ENCODE data around the gene AVPR2. TPM values are rescaled to one million over a fixed set of nuclear protein-coding genes. Genes with fewer than 3 reads are reported as not detected.
A peak's percentile ranks its signal among the peaks of the same experiment; 100 is the strongest.

Gene AVPR2
- total RNA-seq, 1 donor from 2014 or later = 3.1 TPM

DNA sequence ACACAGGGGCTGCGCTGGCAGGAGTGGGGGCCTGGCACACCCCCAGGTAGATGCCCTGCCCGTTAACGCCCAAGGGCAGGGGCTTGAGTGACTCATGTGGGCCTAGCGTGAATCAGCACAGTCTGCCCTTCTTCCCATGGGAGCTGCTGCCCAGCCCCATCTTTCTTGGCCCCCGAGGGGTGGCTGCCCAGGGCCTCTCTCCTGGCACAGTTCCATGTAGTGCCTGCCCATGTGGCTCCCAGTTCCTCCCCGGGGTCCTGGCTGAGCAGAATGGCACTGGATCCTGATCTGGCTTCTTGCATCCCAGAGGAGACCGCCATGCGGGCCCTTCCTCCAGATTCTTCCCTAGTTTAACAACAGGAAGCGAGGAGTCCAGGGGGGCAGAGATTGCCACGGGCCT lies 2.1 kb upstream of the AVPR2 start:
- intact Hi-C loops (cut with micrococcal nuclease) = no loop called here
- no peaks in the 10 kb centered on the region for H3K9me3 ChIP-seq (replicated peaks)
- no peak for DNase-seq
- peaks cover 21% of the 10 kb centered on the region for H3K4me1 ChIP-seq
- H3K36me3 ChIP-seq = no peaks in the 10 kb centered on the region
- TF ChIP-seq, protein P1, sequence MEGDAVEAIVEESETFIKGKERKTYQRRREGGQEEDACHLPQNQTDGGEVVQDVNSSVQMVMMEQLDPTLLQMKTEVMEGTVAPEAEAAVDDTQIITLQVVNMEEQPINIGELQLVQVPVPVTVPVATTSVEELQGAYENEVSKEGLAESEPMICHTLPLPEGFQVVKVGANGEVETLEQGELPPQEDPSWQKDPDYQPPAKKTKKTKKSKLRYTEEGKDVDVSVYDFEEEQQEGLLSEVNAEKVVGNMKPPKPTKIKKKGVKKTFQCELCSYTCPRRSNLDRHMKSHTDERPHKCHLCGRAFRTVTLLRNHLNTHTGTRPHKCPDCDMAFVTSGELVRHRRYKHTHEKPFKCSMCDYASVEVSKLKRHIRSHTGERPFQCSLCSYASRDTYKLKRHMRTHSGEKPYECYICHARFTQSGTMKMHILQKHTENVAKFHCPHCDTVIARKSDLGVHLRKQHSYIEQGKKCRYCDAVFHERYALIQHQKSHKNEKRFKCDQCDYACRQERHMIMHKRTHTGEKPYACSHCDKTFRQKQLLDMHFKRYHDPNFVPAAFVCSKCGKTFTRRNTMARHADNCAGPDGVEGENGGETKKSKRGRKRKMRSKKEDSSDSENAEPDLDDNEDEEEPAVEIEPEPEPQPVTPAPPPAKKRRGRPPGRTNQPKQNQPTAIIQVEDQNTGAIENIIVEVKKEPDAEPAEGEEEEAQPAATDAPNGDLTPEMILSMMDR (IDR thresholded peaks at IDR 0.05; ENCODE audit: borderline replicate concordance) = no peak
- peak overlapping the region; percentile 27 for H3K27ac ChIP-seq (replicated peaks)
- H3K4me3 ChIP-seq = no peak overlapping the region
- no peaks in the 10 kb centered on the region for H3K27me3 ChIP-seq (ENCODE audit: low read depth)

DNA sequence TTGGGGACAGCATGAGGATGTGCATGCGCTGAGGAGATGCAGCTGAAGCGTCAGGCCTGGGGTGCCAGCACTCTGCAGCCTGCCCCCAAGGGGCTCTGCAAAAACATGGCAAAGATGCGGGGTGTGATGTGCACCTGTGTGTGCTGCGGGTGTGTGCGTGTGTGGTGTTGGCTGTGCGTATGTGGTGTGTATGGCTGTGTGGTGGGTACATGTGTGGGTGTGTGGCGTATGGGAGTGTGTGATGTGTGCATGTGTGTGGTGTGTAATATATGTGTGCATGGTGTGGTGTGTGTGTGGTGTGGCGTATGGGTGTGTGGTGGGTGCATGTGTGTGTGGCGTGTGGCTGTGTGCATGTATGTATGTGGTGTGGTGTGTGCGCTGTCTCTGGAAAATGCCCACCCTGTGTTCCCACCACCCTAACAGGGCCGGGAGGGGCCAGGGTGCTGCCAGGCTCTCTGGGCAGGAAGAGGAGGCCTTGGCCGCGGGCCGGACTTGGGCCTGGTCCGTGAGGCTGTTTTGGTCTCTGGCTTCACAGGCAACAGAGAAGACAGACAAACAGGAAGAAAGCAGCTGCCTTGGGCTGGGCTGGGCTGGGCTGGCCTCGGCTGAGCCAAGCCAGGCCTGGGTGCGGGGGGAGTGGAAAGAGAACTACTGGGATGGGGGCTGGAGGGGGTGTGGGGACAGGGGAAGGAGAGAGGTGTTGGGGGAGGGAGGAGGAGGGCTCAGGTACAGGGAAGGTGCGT lies 1.1 kb upstream of the AVPR2 start:
- H3K4me3 ChIP-seq = peak overlapping the region; percentile 59
- intact Hi-C loops (cut with micrococcal nuclease) = no loop called here
- DNase-seq = no peak
- no peaks in the 10 kb centered on the region for H3K36me3 ChIP-seq
- TF ChIP-seq, protein P1 (IDR thresholded peaks at IDR 0.05; ENCODE audit: borderline replicate concordance) = no peak
- H3K4me1 ChIP-seq = peaks cover 21% of the 10 kb centered on the region
- no peaks in the 10 kb centered on the region for H3K9me3 ChIP-seq (replicated peaks)
- H3K27me3 ChIP-seq (ENCODE audit: low read depth) = no peaks in the 10 kb centered on the region
- H3K27ac ChIP-seq (replicated peaks) = peak overlapping the region; percentile 78

DNA sequence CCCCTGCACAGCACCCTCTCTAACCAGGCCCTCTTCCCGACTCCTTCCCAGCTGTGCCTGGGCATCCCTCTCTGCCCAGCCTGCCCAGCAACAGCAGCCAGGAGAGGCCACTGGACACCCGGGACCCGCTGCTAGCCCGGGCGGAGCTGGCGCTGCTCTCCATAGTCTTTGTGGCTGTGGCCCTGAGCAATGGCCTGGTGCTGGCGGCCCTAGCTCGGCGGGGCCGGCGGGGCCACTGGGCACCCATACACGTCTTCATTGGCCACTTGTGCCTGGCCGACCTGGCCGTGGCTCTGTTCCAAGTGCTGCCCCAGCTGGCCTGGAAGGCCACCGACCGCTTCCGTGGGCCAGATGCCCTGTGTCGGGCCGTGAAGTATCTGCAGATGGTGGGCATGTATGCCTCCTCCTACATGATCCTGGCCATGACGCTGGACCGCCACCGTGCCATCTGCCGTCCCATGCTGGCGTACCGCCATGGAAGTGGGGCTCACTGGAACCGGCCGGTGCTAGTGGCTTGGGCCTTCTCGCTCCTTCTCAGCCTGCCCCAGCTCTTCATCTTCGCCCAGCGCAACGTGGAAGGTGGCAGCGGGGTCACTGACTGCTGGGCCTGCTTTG lies 1.1 kb downstream of the AVPR2 start:
- Histone ChIP-seq H3K9me3 (replicated peaks) (no peaks in the 10 kb centered on the region), H3K27ac (replicated peaks) (peak overlapping the region; percentile 78), H3K4me1 (peaks cover 18% of the 10 kb centered on the region), H3K4me3 (peak overlapping the region; percentile 59), H3K27me3 (ENCODE audit: low read depth) (no peaks in the 10 kb centered on the region), H3K36me3 (no peaks in the 10 kb centered on the region)
- DNase-seq = no peak
- intact Hi-C loops (cut with micrococcal nuclease) = no loop called here
- TF ChIP-seq, protein P1 (IDR thresholded peaks at IDR 0.05; ENCODE audit: borderline replicate concordance) = no peak

DNA sequence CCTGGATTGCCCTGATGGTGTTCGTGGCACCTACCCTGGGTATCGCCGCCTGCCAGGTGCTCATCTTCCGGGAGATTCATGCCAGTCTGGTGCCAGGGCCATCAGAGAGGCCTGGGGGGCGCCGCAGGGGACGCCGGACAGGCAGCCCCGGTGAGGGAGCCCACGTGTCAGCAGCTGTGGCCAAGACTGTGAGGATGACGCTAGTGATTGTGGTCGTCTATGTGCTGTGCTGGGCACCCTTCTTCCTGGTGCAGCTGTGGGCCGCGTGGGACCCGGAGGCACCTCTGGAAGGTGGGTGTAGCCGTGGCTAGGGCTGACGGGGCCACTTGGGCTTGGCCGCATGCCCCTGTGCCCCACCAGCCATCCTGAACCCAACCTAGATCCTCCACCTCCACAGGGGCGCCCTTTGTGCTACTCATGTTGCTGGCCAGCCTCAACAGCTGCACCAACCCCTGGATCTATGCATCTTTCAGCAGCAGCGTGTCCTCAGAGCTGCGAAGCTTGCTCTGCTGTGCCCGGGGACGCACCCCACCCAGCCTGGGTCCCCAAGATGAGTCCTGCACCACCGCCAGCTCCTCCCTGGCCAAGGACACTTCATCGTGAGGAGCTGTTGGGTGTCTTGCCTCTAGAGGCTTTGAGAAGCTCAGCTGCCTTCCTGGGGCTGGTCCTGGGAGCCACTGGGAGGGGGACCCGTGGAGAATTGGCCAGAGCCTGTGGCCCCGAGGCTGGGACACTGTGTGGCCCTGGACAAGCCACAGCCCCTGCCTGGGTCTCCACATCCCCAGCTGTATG lies 1.8 kb downstream of the AVPR2 start:
- H3K9me3 ChIP-seq (replicated peaks) = no peaks in the 10 kb centered on the region
- H3K36me3 ChIP-seq = no peaks in the 10 kb centered on the region
- no peaks in the 10 kb centered on the region for H3K27me3 ChIP-seq (ENCODE audit: low read depth)
- H3K27ac ChIP-seq (replicated peaks) = no peak overlapping the region
- peak overlapping the region; percentile 59 for H3K4me3 ChIP-seq
- peaks cover 11% of the 10 kb centered on the region for H3K4me1 ChIP-seq
- intact Hi-C loops (cut with micrococcal nuclease) = no loop called here
- TF ChIP-seq, protein P1 (IDR thresholded peaks at IDR 0.05; ENCODE audit: borderline replicate concordance) = no peak
- DNase-seq = no peak

DNA sequence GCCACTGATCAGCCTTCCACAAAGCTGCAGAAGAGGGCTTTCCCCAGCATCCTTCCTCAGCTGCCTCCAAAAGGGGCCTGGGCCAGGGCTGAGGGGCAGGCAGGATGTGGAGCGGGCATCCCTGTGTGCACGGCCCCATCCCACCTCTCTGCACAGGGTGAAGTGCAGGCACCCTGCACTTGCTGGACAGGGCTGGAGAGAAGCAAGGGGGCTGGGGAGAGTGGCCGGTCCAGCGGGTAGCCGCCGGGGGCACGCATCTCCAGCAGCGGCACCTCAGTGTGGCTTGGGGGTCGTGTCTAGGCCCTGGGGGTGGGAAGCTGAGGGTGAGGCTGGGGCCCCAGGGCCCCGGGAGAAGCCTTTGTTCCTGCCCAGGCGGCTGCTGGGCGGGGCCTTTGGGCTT lies 3.0 kb downstream of the AVPR2 start:
- Histone ChIP-seq H3K27me3 (ENCODE audit: low read depth) (no peaks in the 10 kb centered on the region), H3K4me1 (peaks cover 5% of the 10 kb centered on the region), H3K36me3 (no peaks in the 10 kb centered on the region), H3K9me3 (replicated peaks) (no peaks in the 10 kb centered on the region), H3K27ac (replicated peaks) (no peak overlapping the region), H3K4me3 (no peak overlapping the region)
- TF ChIP-seq, protein P1 (IDR thresholded peaks at IDR 0.05; ENCODE audit: borderline replicate concordance) = no peak
- no peak for DNase-seq
- intact Hi-C loops (cut with micrococcal nuclease) = no loop called here

Measured in left ventricle myocardium inferior (tissue), 1 donor.